Activated CD4-positive, alpha-beta memory T cell treated with anti-CD3 and anti-CD28 coated beads, Interleukin-2, amount 10 ng/mL, durations not matched to agents 7 days and 5 days (primary cell): ENCODE measurements around the gene ADAM10. TPM values are rescaled to one million over a fixed set of nuclear protein-coding genes. Genes with fewer than 3 reads are reported as not detected.
"Not testable (repeated sequence)": the region's sequence is repeated elsewhere in the genome, so short reads cannot be mapped to it uniquely, and the experiment has no call there.

Experiments
- CTCF ChIA-PET: fragments of 350-600 bp; sonication (Branson Sonifier 250); formaldehyde crosslinking; loops from one replicate; lab custom pipeline; 2021; ENCODE audit warnings: antibody characterized with exemption, inconsistent platforms; lab: Charles Lee
- POLR2A ChIA-PET: fragments of 350-600 bp; sonication (Branson Sonifier 250); formaldehyde crosslinking; loops from one replicate; lab custom pipeline; 2021; ENCODE audit warnings: antibody characterized with exemption; lab: Charles Lee
- DNase-seq: peaks from one replicate; pipeline ENCODE4 v3.0.0-alpha.2; 2020
- H3K27ac Mint-ChIP-seq: one replicate; pipeline ENCODE4 v1.8.0; 2021; ENCODE audit warnings: mild to moderate bottlenecking, mixed read lengths
- H3K27me3 Mint-ChIP-seq: one replicate; pipeline ENCODE4 v1.8.0; 2021; ENCODE audit warnings: mixed read lengths
- H3K36me3 Mint-ChIP-seq: one replicate; pipeline ENCODE4 v1.8.0; 2021; ENCODE audit warnings: low read depth, mixed read lengths
- H3K4me1 Mint-ChIP-seq: one replicate; pipeline ENCODE4 v1.8.0; 2021; ENCODE audit warnings: mixed read lengths
- H3K4me3 Mint-ChIP-seq: one replicate; pipeline ENCODE4 v1.8.0; 2021; ENCODE audit warnings: mild to moderate bottlenecking, mixed read lengths
- H3K9me3 Mint-ChIP-seq: one replicate; pipeline ENCODE4 v1.8.0; 2021; ENCODE audit warnings: mixed read lengths
- total RNA-seq, 2 experiments: library from RNA; stranded (reverse); gene quantifications; one replicate each; pipeline ENCODE4 v1.2.3, GENCODE V29; 2021

The ADAM10 gene
- total RNA-seq, 2 experiments from 2014 or later = 147 to 150 TPM

GRCh38 chr15:58639002-58639756 lies 110.3 kb downstream of the ADAM10 start:
- no peak for DNase-seq
- Mint-ChIP-seq H3K9me3 (no peaks in the 10 kb centered on the region), H3K27me3 (no peaks in the 10 kb centered on the region), H3K4me3 (no peak overlapping the region), H3K4me1 (no peaks in the 10 kb centered on the region), H3K27ac (no peak overlapping the region), H3K36me3 (peaks cover 47% of the 10 kb centered on the region)
- ChIA-PET POLR2A (interaction anchor here (1.2 kb wide), 1 partner anchor 16 kb away, joined by 3 read pairs; no protein-coding TSS in a partner anchor), CTCF (interaction anchor here (1.3 kb wide), 1 partner anchor 411 kb away, joined by 4 read pairs; no protein-coding TSS in a partner anchor)

DNA sequence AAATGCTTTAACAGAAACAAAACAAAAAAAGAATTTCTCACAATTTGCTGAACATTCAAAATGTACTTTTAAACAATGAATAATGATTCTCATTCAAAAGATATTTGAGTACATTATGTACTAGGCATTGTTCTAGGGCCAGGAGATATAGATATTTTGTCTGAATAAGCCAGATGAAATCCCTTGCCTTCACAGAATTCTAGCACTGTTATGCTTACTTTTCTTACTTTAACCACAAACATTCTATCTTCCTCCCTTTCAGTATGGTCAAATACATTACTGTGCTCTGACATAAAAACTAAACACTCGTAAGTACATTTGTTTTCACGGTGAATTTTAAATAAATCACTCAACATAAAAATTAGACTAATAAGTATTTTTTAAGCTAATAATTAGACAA lies 116.7 kb downstream of the ADAM10 start:
- H3K36me3 Mint-ChIP-seq = peaks cover 38% of the 10 kb centered on the region
- H3K9me3 Mint-ChIP-seq = no peaks in the 10 kb centered on the region
- no peak overlapping the region for H3K4me3 Mint-ChIP-seq
- DNase-seq = no peak
- ChIA-PET POLR2A (no interaction called here), CTCF (no interaction called here)
- H3K4me1 Mint-ChIP-seq = peaks cover 10% of the 10 kb centered on the region
- H3K27me3 Mint-ChIP-seq = no peaks in the 10 kb centered on the region
- H3K27ac Mint-ChIP-seq = no peak overlapping the region

DNA sequence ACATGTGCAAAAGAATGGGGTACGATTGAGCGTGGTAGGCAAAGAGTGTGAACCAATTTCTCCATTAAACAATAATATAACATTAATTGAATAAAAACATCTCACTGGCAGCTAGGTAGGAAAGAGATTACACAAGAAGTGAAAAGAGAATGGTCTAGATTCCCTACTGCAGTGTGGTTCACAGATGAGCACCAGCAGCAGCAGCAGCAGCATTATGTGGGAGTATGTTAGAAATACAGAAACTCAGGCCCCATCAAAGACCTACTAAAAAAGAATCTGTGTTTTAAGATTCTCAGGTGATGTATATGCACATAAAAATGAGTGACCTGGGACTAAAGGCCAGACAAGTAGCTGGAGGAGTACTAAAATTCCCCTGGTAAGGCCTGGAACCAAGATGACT lies 118.2 kb downstream of the ADAM10 start:
- Mint-ChIP-seq H3K4me1 (peaks cover 24% of the 10 kb centered on the region), H3K36me3 (peaks cover 42% of the 10 kb centered on the region), H3K27me3 (no peaks in the 10 kb centered on the region), H3K4me3 (no peak overlapping the region), H3K9me3 (no peaks in the 10 kb centered on the region), H3K27ac (no peak overlapping the region)
- POLR2A ChIA-PET = no interaction called here
- CTCF ChIA-PET = no interaction called here
- DNase-seq = no peak

GRCh38 chr15:58629625-58630024 lies 119.9 kb downstream of the ADAM10 start:
- H3K4me1 Mint-ChIP-seq = peaks cover 27% of the 10 kb centered on the region
- DNase-seq = no peak
- no peaks in the 10 kb centered on the region for H3K27me3 Mint-ChIP-seq
- POLR2A ChIA-PET = interaction anchor here (1.2 to 1.5 kb wide), 2 partner anchors 118 to 141 kb away, joined by 3 to 4 read pairs; no protein-coding TSS in a partner anchor
- H3K27ac Mint-ChIP-seq = no peak overlapping the region
- H3K36me3 Mint-ChIP-seq = peaks cover 56% of the 10 kb centered on the region
- CTCF ChIA-PET = no interaction called here
- H3K4me3 Mint-ChIP-seq = no peak overlapping the region
- no peaks in the 10 kb centered on the region for H3K9me3 Mint-ChIP-seq

DNA sequence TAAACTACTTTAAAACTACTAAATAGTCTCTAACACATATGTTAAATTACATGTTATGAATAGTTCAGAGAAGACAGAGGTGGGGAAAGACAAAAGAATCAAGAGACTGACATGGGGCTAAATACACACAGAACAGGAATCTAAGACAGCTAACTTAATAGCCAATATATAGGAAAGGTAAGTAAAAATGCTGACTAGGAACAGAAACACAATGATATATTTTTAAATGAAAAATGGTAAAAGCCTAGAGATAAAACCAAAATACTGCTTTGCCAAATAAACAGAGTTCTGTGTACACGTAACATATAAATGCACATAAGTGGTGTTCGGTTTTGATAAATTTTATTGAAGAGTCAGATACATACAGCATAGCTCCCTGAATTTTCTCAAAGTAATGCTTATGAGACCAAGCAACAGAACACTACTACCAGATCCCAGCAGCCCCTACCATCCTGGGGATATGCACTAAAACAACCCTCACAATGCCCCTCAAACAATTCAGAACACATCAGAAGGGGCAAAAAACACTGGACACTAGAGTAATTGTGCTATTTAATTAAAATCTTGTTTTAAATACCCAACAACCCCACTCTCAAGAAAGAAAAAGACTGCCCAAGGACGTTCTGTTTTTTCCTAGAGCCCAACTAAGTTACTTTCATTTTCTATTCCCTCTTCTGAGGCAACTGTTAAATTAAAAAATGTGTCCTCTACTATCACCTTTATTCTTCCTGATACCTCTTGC lies 121.1 kb downstream of the ADAM10 start:
- Mint-ChIP-seq H3K4me1 (peaks cover 29% of the 10 kb centered on the region), H3K36me3 (peaks cover 54% of the 10 kb centered on the region), H3K9me3 (peaks cover 2% of the 10 kb centered on the region), H3K27ac (peak overlapping the region; percentile 85), H3K27me3 (no peaks in the 10 kb centered on the region), H3K4me3 (peak overlapping the region; percentile 61)
- CTCF ChIA-PET = interaction anchor here (0.6 to 0.9 kb wide), 2 partner anchors 133 to 417 kb away, joined by 3 read pairs; no protein-coding TSS in a partner anchor
- POLR2A ChIA-PET = interaction anchor here (0.7 to 1.3 kb wide), 5 partner anchors 16 to 148 kb away, joined by 3 to 4 read pairs (median 3); no protein-coding TSS in a partner anchor
- no peak for DNase-seq

DNA sequence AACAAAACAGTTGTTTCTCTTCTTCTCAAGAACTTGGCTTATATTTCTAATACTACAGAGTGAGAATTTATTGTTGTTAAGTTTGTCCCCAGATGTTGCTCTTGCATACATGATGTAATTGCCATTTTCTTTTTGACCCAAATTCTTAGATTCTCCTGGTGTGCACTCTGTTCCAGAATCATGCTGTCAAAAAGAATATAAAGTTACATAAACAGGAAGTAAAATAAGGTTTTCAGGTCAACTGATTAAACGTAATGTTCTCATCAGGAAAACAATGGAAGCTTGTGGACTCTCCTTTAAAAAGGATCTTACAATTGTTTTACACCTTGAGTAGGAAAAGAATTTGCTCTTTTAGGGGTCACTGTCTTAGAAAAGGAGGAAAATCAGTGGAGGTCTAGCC lies 121.8 kb downstream of the ADAM10 start:
- Mint-ChIP-seq H3K4me3 (peak overlapping the region; percentile 61), H3K27ac (peak overlapping the region; percentile 85), H3K4me1 (peaks cover 35% of the 10 kb centered on the region), H3K36me3 (peaks cover 55% of the 10 kb centered on the region), H3K9me3 (peaks cover 4% of the 10 kb centered on the region), H3K27me3 (no peaks in the 10 kb centered on the region)
- CTCF ChIA-PET = interaction anchor here (0.6 kb wide), 1 partner anchor 416 kb away, joined by 3 read pairs; no protein-coding TSS in a partner anchor
- POLR2A ChIA-PET = interaction anchor here (0.7 to 1.3 kb wide), 5 partner anchors 16 to 147 kb away, joined by 3 to 4 read pairs (median 3); no protein-coding TSS in a partner anchor
- DNase-seq = no peak

GRCh38 chr15:58627046-58627445 lies 122.5 kb downstream of the ADAM10 start:
- H3K27ac Mint-ChIP-seq = peak overlapping the region; percentile 85
- H3K9me3 Mint-ChIP-seq = peaks cover 4% of the 10 kb centered on the region
- H3K4me3 Mint-ChIP-seq = peak overlapping the region; percentile 0
- DNase-seq = no peak
- no peaks in the 10 kb centered on the region for H3K27me3 Mint-ChIP-seq
- H3K36me3 Mint-ChIP-seq = peaks cover 53% of the 10 kb centered on the region
- peaks cover 36% of the 10 kb centered on the region for H3K4me1 Mint-ChIP-seq
- ChIA-PET POLR2A (interaction anchor here (1.0 kb wide), 1 partner anchor 37 kb away, joined by 3 read pairs; no protein-coding TSS in a partner anchor), CTCF (no interaction called here)

DNA sequence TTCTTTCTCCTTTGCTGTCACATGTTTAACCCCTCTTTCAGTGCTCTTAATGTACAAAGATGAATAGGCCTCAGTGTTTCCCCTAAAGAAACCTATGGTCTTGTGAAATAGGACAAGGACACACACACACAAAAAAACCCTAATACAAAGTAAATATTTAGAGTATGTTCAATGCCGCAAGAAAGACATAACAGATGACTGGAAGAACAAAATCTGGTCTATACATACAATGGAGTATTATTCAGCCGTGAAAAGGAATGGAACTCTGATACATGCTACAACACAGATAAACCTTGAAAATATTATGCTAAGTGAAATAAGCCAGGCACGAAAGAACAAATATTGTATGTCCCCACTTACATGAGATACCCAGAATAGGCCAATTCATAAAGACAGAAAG lies 123.1 kb downstream of the ADAM10 start:
- POLR2A ChIA-PET = interaction anchor here (1.0 kb wide), 1 partner anchor 36 kb away, joined by 3 read pairs; no protein-coding TSS in a partner anchor
- H3K4me1 Mint-ChIP-seq = peaks cover 37% of the 10 kb centered on the region
- peak overlapping the region; percentile 15 for H3K27ac Mint-ChIP-seq
- CTCF ChIA-PET = no interaction called here
- H3K36me3 Mint-ChIP-seq = peaks cover 54% of the 10 kb centered on the region
- H3K27me3 Mint-ChIP-seq = no peaks in the 10 kb centered on the region
- H3K9me3 Mint-ChIP-seq = peaks cover 4% of the 10 kb centered on the region
- no peak for DNase-seq
- no peak overlapping the region for H3K4me3 Mint-ChIP-seq

DNA sequence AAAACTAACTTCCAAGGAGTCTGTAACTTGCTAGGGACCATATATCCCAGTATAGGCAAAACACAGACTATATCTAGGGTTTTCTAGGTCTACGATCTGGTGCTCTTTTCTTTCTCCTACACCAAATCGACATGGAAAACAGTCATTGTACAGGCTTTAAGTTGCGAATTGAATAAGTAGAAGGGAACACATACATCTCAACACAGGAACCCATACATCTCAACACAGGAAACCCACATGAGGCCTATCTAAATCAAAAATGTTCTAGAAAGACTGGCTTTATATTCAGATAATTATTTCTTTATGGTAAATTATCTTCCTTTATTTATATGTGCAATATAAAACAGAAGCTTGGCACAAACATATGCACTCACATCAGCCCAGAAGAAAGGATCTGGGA lies 126.6 kb downstream of the ADAM10 start:
- H3K36me3 Mint-ChIP-seq = peaks cover 68% of the 10 kb centered on the region
- H3K4me1 Mint-ChIP-seq = peaks cover 28% of the 10 kb centered on the region
- H3K9me3 Mint-ChIP-seq = peaks cover 7% of the 10 kb centered on the region
- DNase-seq = no peak
- H3K27me3 Mint-ChIP-seq = no peaks in the 10 kb centered on the region
- H3K27ac Mint-ChIP-seq = no peak overlapping the region
- ChIA-PET POLR2A (no interaction called here), CTCF (interaction anchor here (0.7 kb wide), 1 partner anchor 28 kb away, joined by 3 read pairs; no protein-coding TSS in a partner anchor)
- H3K4me3 Mint-ChIP-seq = no peak overlapping the region

GRCh38 chr15:58620268-58620667 lies 129.2 kb downstream of the ADAM10 start:
- CTCF ChIA-PET, H3K4me3 Mint-ChIP-seq, POLR2A ChIA-PET, H3K27ac Mint-ChIP-seq, H3K27me3 Mint-ChIP-seq, DNase-seq: not testable (repeated sequence)
- Mint-ChIP-seq H3K36me3 (peaks cover 67% of the 10 kb centered on the region), H3K9me3 (peaks cover 22% of the 10 kb centered on the region), H3K4me1 (peaks cover 10% of the 10 kb centered on the region)

GRCh38 chr15:58616171-58616570 lies 133.3 kb downstream of the ADAM10 start:
- Mint-ChIP-seq H3K27me3 (no peaks in the 10 kb centered on the region), H3K9me3 (peaks cover 33% of the 10 kb centered on the region), H3K27ac (no peak overlapping the region), H3K4me3 (no peak overlapping the region), H3K4me1 (peaks cover 2% of the 10 kb centered on the region), H3K36me3 (peaks cover 86% of the 10 kb centered on the region)
- ChIA-PET CTCF (interaction anchor here (0.6 kb wide), 1 partner anchor 632 kb away, joined by 4 read pairs; no protein-coding TSS in a partner anchor), POLR2A (no interaction called here)
- no peak for DNase-seq

GRCh38 chr15:58611731-58612676 lies 137.5 kb downstream of the ADAM10 start:
- Mint-ChIP-seq H3K4me1 (peaks cover 11% of the 10 kb centered on the region), H3K4me3 (no peak overlapping the region), H3K27ac (no peak overlapping the region)

More at GRCh38 chr15:58611731-58612676, 137.5 kb downstream of the ADAM10 start:
- peaks cover 86% of the 10 kb centered on the region for H3K36me3 Mint-ChIP-seq
- ChIA-PET POLR2A (interaction anchor here (0.5 kb wide), 1 partner anchor 220 kb away, joined by 3 read pairs; no protein-coding TSS in a partner anchor), CTCF (interaction anchor here (0.6 kb wide), 1 partner anchor 146 kb away, joined by 5 read pairs; no protein-coding TSS in a partner anchor)
- H3K9me3 Mint-ChIP-seq = peaks cover 27% of the 10 kb centered on the region
- DNase-seq = no peak
- no peaks in the 10 kb centered on the region for H3K27me3 Mint-ChIP-seq
